Progenitor cell of endocrine pancreas (in vitro differentiated cells): Measurements from ENCODE around the gene STK39. TPM values are rescaled to one million over a fixed set of nuclear protein-coding genes. Genes with fewer than 3 reads are reported as not detected.
A peak's percentile ranks its signal among the peaks of the same experiment; 100 is the strongest.

Experiments
- DNase-seq: peaks from one replicate; pipeline ENCODE4 v3.0.0; 2021; ENCODE audit warnings: low spot score; ENCODE audit not compliant: unreplicated experiment
- H3K27ac Mint-ChIP-seq: 2 replicates; pipeline ENCODE4 v1.8.0; 2021; ENCODE audit warnings: mild to moderate bottlenecking, moderate library complexity, mixed read lengths
- H3K27me3 Mint-ChIP-seq: 2 replicates; pipeline ENCODE4 v1.8.0; 2021; ENCODE audit warnings: mixed read lengths
- H3K36me3 Mint-ChIP-seq: 2 replicates; pipeline ENCODE4 v1.8.0; 2022; ENCODE audit warnings: mixed read lengths; ENCODE audit not compliant: insufficient read depth
- H3K4me1 Mint-ChIP-seq: 2 replicates; pipeline ENCODE4 v1.8.0; 2021; ENCODE audit warnings: low read depth, mixed read lengths
- H3K4me3 Mint-ChIP-seq: 2 replicates; pipeline ENCODE4 v1.8.0; 2021; ENCODE audit warnings: low read depth, mild to moderate bottlenecking, moderate library complexity, mixed read lengths
- H3K9me3 Mint-ChIP-seq: 2 replicates; pipeline ENCODE4 v1.8.0; 2021; ENCODE audit warnings: low read depth, mixed read lengths
- CTCF ChIP-seq: fragments of 200-600 bp; sonication (generic); IDR thresholded peaks from one replicate; pipeline ENCODE4 v1.5.0; 2021; ENCODE audit warnings: antibody characterized with exemption, mild to moderate bottlenecking; ENCODE audit not compliant: unreplicated experiment
- total RNA-seq: library from RNA; stranded (reverse); gene quantifications from 2 replicates; pipeline ENCODE4 v1.2.1, GENCODE V29; 2021

STK39 gene
- total RNA-seq, 1 donor from 2014 or later, result 22.9 TPM

DNA sequence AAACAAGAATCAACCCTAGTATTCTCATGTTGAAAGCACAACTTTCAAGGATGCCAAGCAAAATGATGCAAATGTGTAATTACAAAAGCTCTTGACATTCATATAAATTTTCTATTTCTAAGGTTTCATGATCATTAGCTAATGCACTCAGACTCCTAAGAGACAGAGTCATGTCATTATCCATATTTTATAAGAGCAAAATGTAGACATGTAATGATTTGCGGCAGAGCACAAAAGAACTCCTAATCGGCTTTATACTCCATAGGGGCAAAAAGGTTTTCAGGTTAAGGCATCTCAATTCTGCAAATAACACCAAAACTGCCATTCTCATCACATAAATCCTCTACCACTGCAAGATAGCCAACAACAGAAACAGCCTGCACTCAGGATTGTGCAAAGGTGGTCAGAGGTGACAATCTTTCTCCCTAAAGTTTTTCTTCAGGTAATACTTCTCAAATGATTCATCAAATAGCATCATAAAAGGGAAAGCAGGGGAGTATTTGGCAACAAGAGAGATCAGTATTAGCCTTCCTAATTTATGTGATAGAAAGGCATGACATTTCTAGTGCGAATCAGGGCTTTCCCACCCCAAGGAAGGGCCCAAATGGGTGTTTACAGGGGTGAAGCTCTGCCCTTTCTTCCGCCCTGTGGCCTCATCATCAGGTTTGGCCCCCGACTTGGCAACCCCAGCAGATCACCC is 64.7 kb downstream of the STK39 start:
- H3K9me3 Mint-ChIP-seq, result no peaks in the 10 kb centered on the region
- no peaks in the 10 kb centered on the region for H3K27me3 Mint-ChIP-seq
- peaks cover 38% of the 10 kb centered on the region for H3K4me1 Mint-ChIP-seq

GRCh38 chr2:168181825-168182224 is 65.6 kb downstream of the STK39 start:
- H3K9me3 Mint-ChIP-seq, result no peaks in the 10 kb centered on the region
- TF ChIP-seq CTCF, result no peak
- DNase-seq, result no peak
- H3K36me3 Mint-ChIP-seq, result peaks cover 2% of the 10 kb centered on the region
- no peak overlapping the region for H3K4me3 Mint-ChIP-seq
- H3K27me3 Mint-ChIP-seq, result no peaks in the 10 kb centered on the region
- peaks cover 38% of the 10 kb centered on the region for H3K4me1 Mint-ChIP-seq
- H3K27ac Mint-ChIP-seq, result no peak overlapping the region

More for the DNA sequence above, 64.7 kb downstream of the STK39 start:
- Mint-ChIP-seq H3K27ac (no peak overlapping the region), H3K4me3 (no peak overlapping the region), H3K36me3 (no peaks in the 10 kb centered on the region)
- TF ChIP-seq CTCF, result no peak
- no peak for DNase-seq

DNA sequence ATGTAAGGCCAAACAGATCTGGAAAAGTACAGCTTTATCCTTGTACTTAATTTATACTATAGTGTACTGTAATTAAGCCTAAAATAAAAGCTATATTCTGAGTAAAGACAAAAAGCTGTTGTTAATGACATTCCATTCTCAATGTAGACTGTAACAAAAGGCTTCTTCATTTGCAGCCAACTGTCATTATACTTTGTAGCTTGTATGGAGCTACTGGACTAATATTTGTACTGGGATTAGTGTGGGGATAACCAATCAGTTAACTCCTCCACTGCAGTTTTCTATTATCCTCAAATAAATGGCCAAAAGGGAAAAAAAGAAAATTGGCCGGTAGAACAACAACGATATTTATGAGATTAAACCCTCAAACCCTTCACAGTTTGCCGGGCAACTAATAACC is 66.5 kb downstream of the STK39 start:
- Mint-ChIP-seq H3K27me3 (no peaks in the 10 kb centered on the region), H3K27ac (no peak overlapping the region), H3K9me3 (no peaks in the 10 kb centered on the region), H3K4me1 (peaks cover 29% of the 10 kb centered on the region), H3K4me3 (no peak overlapping the region), H3K36me3 (peaks cover 2% of the 10 kb centered on the region)
- TF ChIP-seq CTCF, result no peak
- no peak for DNase-seq

- H3K36me3 Mint-ChIP-seq, result peaks cover 2% of the 10 kb centered on the region
- no peaks in the 10 kb centered on the region for H3K27me3 Mint-ChIP-seq
- H3K4me3 Mint-ChIP-seq, result no peak overlapping the region
- no peak for TF ChIP-seq CTCF
- H3K4me1 Mint-ChIP-seq, result peaks cover 25% of the 10 kb centered on the region
- DNase-seq, result no peak
- H3K9me3 Mint-ChIP-seq, result no peaks in the 10 kb centered on the region
- H3K27ac Mint-ChIP-seq, result no peak overlapping the region
Observed at GRCh38 chr2:168180483-168180882, 66.9 kb downstream of the STK39 start.

GRCh38 chr2:168179592-168179991 is 67.8 kb downstream of the STK39 start:
- Mint-ChIP-seq H3K27ac (peak overlapping the region; percentile 45), H3K4me3 (no peak overlapping the region), H3K4me1 (peaks cover 21% of the 10 kb centered on the region), H3K36me3 (peaks cover 4% of the 10 kb centered on the region), H3K9me3 (no peaks in the 10 kb centered on the region), H3K27me3 (no peaks in the 10 kb centered on the region)
- DNase-seq, result no peak
- no peak for TF ChIP-seq CTCF
